ENCODE data around the gene NOC3L.

NOC3L gene

GRCh38 chr10:94292434-94293090, 70.2 kb downstream of the NOC3L start:
- no peaks in the 10 kb centered on the region for H3K9me3 Mint-ChIP-seq
- H3K27me3 Mint-ChIP-seq = peaks cover 26% of the 10 kb centered on the region
- H3K4me1 Mint-ChIP-seq = no peaks in the 10 kb centered on the region
- H3K36me3 Mint-ChIP-seq = no peaks in the 10 kb centered on the region
- no peak overlapping the region for H3K4me3 Mint-ChIP-seq
- no peak overlapping the region for H3K27ac Mint-ChIP-seq

DNA sequence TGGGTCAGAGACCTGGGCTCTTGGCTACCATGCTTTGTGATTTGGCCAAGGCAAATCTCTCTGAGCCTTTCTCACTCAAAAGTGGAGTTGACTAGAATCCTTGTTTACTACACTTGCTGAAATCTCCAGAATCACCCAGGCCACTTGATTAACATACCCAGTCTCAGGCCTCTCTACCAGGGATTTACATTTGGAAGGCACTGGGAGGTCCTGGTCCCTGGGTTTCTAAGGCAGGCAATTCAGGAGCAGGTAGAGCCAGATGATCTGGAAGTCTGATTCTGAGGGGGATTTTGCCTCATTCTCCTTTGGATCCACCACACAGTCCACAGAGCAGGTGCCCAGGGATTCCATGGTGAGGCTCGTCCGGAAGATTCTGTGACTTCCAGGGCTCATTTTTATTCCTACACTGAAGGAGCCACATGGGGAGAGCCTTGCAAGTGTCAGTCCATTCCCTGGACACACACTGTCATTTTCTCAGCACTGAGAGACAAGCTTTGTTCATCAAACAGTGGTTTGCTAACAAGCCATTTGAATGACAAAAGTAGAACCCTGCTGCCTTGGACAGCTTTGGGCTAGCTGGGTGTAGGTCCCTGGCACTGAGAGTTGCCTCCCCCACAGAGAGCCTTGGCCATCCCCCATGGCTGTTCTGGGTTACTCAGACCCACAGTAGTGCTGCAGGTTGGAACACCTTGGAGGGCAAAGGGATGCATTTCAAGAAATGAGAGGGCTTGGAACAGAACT, 74.2 kb downstream of the NOC3L start:
- H3K27me3 Mint-ChIP-seq = peaks cover 23% of the 10 kb centered on the region

GRCh38 chr10:94287336-94287735, 75.4 kb downstream of the NOC3L start:
- H3K9me3 Mint-ChIP-seq = no peaks in the 10 kb centered on the region
- peaks cover 15% of the 10 kb centered on the region for H3K27me3 Mint-ChIP-seq
- H3K4me1 Mint-ChIP-seq = no peaks in the 10 kb centered on the region
- no peaks in the 10 kb centered on the region for H3K36me3 Mint-ChIP-seq
- no peak overlapping the region for H3K4me3 Mint-ChIP-seq
- no peak overlapping the region for H3K27ac Mint-ChIP-seq

More for the DNA sequence above, 74.2 kb downstream of the NOC3L start:
- H3K9me3 Mint-ChIP-seq = no peaks in the 10 kb centered on the region
- H3K4me3 Mint-ChIP-seq = no peak overlapping the region
- no peak overlapping the region for H3K27ac Mint-ChIP-seq
- no peaks in the 10 kb centered on the region for H3K4me1 Mint-ChIP-seq
- no peaks in the 10 kb centered on the region for H3K36me3 Mint-ChIP-seq

DNA sequence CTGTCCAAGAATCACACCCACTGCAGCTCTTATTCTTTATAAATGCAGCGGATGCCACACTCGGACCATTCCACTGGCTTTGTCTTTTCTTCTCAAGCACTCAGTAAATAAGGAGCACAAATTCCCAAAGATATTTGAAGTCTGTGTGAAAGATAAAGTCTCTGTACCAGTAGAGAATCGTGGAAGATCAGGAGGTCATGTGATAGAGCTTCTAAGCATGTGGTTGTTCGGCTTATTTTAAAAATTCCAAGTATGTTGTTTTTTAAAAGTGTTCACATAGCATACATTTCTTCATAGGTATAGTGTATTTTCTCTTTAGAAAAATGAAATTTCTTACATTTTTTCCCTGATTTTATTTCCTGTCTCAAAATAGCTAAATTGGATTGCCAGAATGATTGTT, 75.8 kb downstream of the NOC3L start:
- Mint-ChIP-seq H3K9me3 (no peaks in the 10 kb centered on the region), H3K36me3 (no peaks in the 10 kb centered on the region), H3K4me1 (no peaks in the 10 kb centered on the region), H3K4me3 (no peak overlapping the region), H3K27ac (no peak overlapping the region), H3K27me3 (peaks cover 14% of the 10 kb centered on the region)

GRCh38 chr10:94285271-94285670, 77.5 kb downstream of the NOC3L start:
- Mint-ChIP-seq H3K27ac (no peak overlapping the region), H3K27me3 (peaks cover 10% of the 10 kb centered on the region), H3K4me3 (no peak overlapping the region), H3K9me3 (no peaks in the 10 kb centered on the region), H3K4me1 (peaks cover under 1% of the 10 kb centered on the region), H3K36me3 (no peaks in the 10 kb centered on the region)

All from activated naive CD4-positive, alpha-beta T cell treated with anti-CD3 and anti-CD28 coated beads, Interleukin-2, amount 50 U/mL, for 24 hours (primary cell).